HepG2 (cell line): Measurements from ENCODE around the gene DPEP1. TPM values are rescaled to one million over a fixed set of nuclear protein-coding genes. Genes with fewer than 3 reads are reported as not detected.

Experiments
- CREB1 ChIP-seq, 2 experiments: fragments of 450-650 bp in 1 of 2; IDR thresholded peaks; 2 replicates each; pipeline ENCODE4 v1.6.1; 2016 to 2017; ENCODE audit warnings: control low read depth in 1 of 2, mild to moderate bottlenecking in 1 of 2, missing compliant biosample characterization in 1 of 2, missing genetic modification characterization in 1 of 2
- EP300 ChIP-seq, 3 experiments: sonication (generic) in 1 of 3; formaldehyde crosslinking in 1 of 3; IDR thresholded peaks; 2 replicates each; pipeline versions ENCODE4 v1.5.1 to v1.6.1; 2011 to 2020; ENCODE audit warnings: low read depth in 2 of 3, low read length in 2 of 3, borderline replicate concordance in 1 of 3, improper control_type of control experiment in 1 of 3, mild to moderate bottlenecking in 1 of 3, missing genetic modification reagents in 1 of 3, moderate library complexity in 1 of 3
- FOXC1 ChIP-seq: sonication (generic); formaldehyde crosslinking; IDR thresholded peaks from 2 replicates; pipeline ENCODE4 v1.8.0; 2022; ENCODE audit warnings: mild to moderate bottlenecking, missing genetic modification reagents, borderline replicate concordance
- GATAD1 ChIP-seq: IDR thresholded peaks from 2 replicates; pipeline ENCODE4 v1.6.1; 2016; ENCODE audit warnings: missing genetic modification reagents, missing compliant biosample characterization
- GZF1 ChIP-seq: sonication (generic); formaldehyde crosslinking; IDR thresholded peaks from 2 replicates; pipeline ENCODE4 v1.5.1; 2020; ENCODE audit warnings: mild to moderate bottlenecking, missing genetic modification reagents
- MIER2 ChIP-seq: IDR thresholded peaks from 2 replicates; pipeline ENCODE4 v1.6.1; 2016; ENCODE audit warnings: missing biosample characterization, missing genetic modification reagents
- REL ChIP-seq: sonication (generic); formaldehyde crosslinking; conservative IDR thresholded peaks from 2 replicates; pipeline ENCODE4 v1.8.0; 2022; ENCODE audit warnings: mild to moderate bottlenecking, missing genetic modification reagents, moderate library complexity
- REST ChIP-seq, 2 experiments: IDR thresholded peaks; 2 replicates each; pipeline ENCODE4 v1.6.1; 2011 to 2012; ENCODE audit warnings: low read length in 2 of 2, borderline replicate concordance in 1 of 2, low read depth in 1 of 2, mild to moderate bottlenecking in 1 of 2, moderate library complexity in 1 of 2
- RXRA ChIP-seq: sonication (generic); formaldehyde crosslinking; IDR thresholded peaks from 2 replicates; pipeline ENCODE4 v1.5.1; 2020; ENCODE audit warnings: missing genetic modification reagents
- SYNCRIP ChIP-seq: fragments of 200-400 bp; formaldehyde crosslinking; IDR thresholded peaks from 2 replicates; pipeline ENCODE4 v1.6.1; 2018; ENCODE audit warnings: mild to moderate bottlenecking, low read depth, low read length; ENCODE audit not compliant: insufficient read depth
- THAP8 ChIP-seq: sonication (generic); formaldehyde crosslinking; IDR thresholded peaks from 2 replicates; pipeline ENCODE4 v1.5.1; 2020; ENCODE audit warnings: missing genetic modification reagents, mild to moderate bottlenecking, borderline replicate concordance
- YEATS4 ChIP-seq: sonication (generic); formaldehyde crosslinking; IDR thresholded peaks from 2 replicates; pipeline ENCODE4 v1.4.0; 2020; ENCODE audit warnings: missing genetic modification reagents, borderline replicate concordance
- ZBTB7B ChIP-seq: sonication (generic); formaldehyde crosslinking; IDR thresholded peaks from 2 replicates; pipeline ENCODE4 v1.4.0; 2020; ENCODE audit warnings: missing genetic modification reagents
- ZC3H13 ChIP-seq: sonication (generic); formaldehyde crosslinking; IDR thresholded peaks from 2 replicates; pipeline ENCODE4 v1.8.1; 2023; ENCODE audit warnings: mild to moderate bottlenecking, missing genetic modification reagents, moderate library complexity
- ZKSCAN8 ChIP-seq: IDR thresholded peaks from 2 replicates; pipeline ENCODE4 v1.6.1; 2016; ENCODE audit warnings: borderline replicate concordance, missing genetic modification reagents, missing compliant biosample characterization
- ZNF232 ChIP-seq: sonication (generic); formaldehyde crosslinking; IDR thresholded peaks from 2 replicates; pipeline ENCODE4 v1.4.0; 2020; ENCODE audit warnings: missing genetic modification reagents, borderline replicate concordance
- ZNF446 ChIP-seq: sonication (generic); formaldehyde crosslinking; IDR thresholded peaks from 2 replicates; pipeline ENCODE4 v1.5.0; 2020; ENCODE audit warnings: mild to moderate bottlenecking, missing genetic modification reagents
- ZNF607 ChIP-seq: sonication (generic); formaldehyde crosslinking; IDR thresholded peaks from 2 replicates; pipeline ENCODE4 v1.5.1; 2020; ENCODE audit warnings: missing genetic modification reagents, mild to moderate bottlenecking, borderline replicate concordance
- ZNF615 ChIP-seq: sonication (generic); formaldehyde crosslinking; IDR thresholded peaks from 2 replicates; pipeline ENCODE4 v1.5.0; 2020; ENCODE audit warnings: mild to moderate bottlenecking, missing genetic modification reagents, borderline replicate concordance
- ZNF619 ChIP-seq: sonication (generic); formaldehyde crosslinking; IDR thresholded peaks from 2 replicates; pipeline ENCODE4 v1.4.0; 2020; ENCODE audit warnings: mild to moderate bottlenecking, missing genetic modification reagents
- ZSCAN9 ChIP-seq: IDR thresholded peaks from 2 replicates; pipeline ENCODE4 v1.6.1; 2016; ENCODE audit warnings: borderline replicate concordance
- polyA plus RNA-seq, 8 experiments: library from polyadenylated mRNA; depleted of rRNA in 3 of 8; stranded (reverse) in 7 of 8; unstranded in 1 of 8; fragments of >200 nt; fragmentation: Illumina TruSeq in 4 of 8; extraction: Trizol in 4 of 8; gene quantifications; 2 replicates each; pipeline versions ENCODE4 v1.2.1 to v1.2.3, GENCODE V29; 2011 to 2016; ENCODE audit warnings: low read depth in 4 of 8, missing spikeins in 1 of 8, mixed read lengths in 1 of 8; ENCODE audit not compliant: insufficient read depth in 1 of 8
- total RNA-seq, 5 experiments: library from RNA; depleted of rRNA; stranded (reverse); fragments of >200 nt; fragmentation: Illumina TruSeq; extraction: Trizol; gene quantifications; 2 replicates each; pipeline ENCODE4 v1.2.3, GENCODE V29; 2016; ENCODE audit warnings: low read depth in 1 of 5
- TF ChIP-seq, protein P1 (sequence below): sonication (generic); formaldehyde crosslinking; IDR thresholded peaks from 2 replicates; pipeline ENCODE4 v1.4.0; 2020; ENCODE audit warnings: low read depth, missing genetic modification reagents

DPEP1 gene
- total and polyA plus RNA-seq, 2 of the 13 experiments (the other 11 are each of a cell fraction or from before 2014, with no cell fraction given) = 37.6 to 52.2 TPM

DNA sequence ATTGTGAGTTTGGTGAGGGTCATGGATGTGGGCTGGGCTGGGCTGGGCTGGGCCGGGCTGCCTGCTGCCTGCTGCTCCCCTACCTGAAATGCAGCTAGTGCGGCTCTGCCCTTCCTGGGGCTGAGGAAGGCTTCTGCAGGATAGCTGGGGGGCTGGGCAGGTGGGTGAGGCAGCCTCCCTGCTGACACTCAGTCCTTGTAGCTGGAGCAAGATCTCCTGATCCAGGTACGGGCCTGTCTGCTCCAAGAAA lies 48.3 kb upstream of the DPEP1 start (continued):
- no peak for TF ChIP-seq THAP8 (CRISPR knock-in tag)
- no peak for TF ChIP-seq GATAD1 (CRISPR knock-in tag)
- no peak for TF ChIP-seq ZNF619
- TF ChIP-seq RXRA = no peak
- TF ChIP-seq ZBTB7B (CRISPR knock-in tag) = no peak; the same call in 1 of the 2 replicates
- no peak for TF ChIP-seq ZNF232 (CRISPR knock-in tag)
- TF ChIP-seq MIER2 (CRISPR knock-in tag) = no peak
- TF ChIP-seq ZNF615 = no peak
- TF ChIP-seq REST (IDR thresholded peaks at IDR 0.05; ENCODE audit: borderline replicate concordance in 1 of 2, low read depth in 1 of 2, low read length in 2 of 2) = no peak
- no peak for TF ChIP-seq EP300 (IDR thresholded peaks at IDR 0.05; ENCODE audit: low read depth in 2 of 2, low read length in 2 of 2)
- no peak for TF ChIP-seq EP300 (CRISPR knock-in tag; IDR thresholded peaks at IDR 0.05; ENCODE audit: borderline replicate concordance)
- no peak for TF ChIP-seq SYNCRIP
- no peak for TF ChIP-seq ZSCAN9 (CRISPR knock-in tag)
- TF ChIP-seq ZNF607 = 0 out of 2 replicates have a peak, but pooled peaks have one; percentile 82
- TF ChIP-seq, protein P1, sequence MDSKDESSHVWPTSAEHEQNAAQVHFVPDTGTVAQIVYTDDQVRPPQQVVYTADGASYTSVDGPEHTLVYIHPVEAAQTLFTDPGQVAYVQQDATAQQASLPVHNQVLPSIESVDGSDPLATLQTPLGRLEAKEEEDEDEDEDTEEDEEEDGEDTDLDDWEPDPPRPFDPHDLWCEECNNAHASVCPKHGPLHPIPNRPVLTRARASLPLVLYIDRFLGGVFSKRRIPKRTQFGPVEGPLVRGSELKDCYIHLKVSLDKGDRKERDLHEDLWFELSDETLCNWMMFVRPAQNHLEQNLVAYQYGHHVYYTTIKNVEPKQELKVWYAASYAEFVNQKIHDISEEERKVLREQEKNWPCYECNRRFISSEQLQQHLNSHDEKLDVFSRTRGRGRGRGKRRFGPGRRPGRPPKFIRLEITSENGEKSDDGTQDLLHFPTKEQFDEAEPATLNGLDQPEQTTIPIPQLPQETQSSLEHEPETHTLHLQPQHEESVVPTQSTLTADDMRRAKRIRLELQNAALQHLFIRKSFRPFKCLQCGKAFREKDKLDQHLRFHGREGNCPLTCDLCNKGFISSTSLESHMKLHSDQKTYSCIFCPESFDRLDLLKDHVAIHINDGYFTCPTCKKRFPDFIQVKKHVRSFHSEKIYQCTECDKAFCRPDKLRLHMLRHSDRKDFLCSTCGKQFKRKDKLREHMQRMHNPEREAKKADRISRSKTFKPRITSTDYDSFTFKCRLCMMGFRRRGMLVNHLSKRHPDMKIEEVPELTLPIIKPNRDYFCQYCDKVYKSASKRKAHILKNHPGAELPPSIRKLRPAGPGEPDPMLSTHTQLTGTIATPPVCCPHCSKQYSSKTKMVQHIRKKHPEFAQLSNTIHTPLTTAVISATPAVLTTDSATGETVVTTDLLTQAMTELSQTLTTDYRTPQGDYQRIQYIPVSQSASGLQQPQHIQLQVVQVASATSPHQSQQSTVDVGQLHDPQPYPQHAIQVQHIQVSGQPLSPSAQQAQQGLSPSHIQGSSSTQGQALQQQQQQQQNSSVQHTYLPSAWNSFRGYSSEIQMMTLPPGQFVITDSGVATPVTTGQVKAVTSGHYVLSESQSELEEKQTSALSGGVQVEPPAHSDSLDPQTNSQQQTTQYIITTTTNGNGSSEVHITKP (CRISPR knock-in tag) = 0 out of 2 replicates have a peak, but pooled peaks have one; percentile 7
- no peak for TF ChIP-seq GZF1
- TF ChIP-seq REL = 0 out of 2 replicates have a peak, but pooled peaks have one; percentile 2
- no peak for TF ChIP-seq CREB1 (IDR thresholded peaks at IDR 0.05)
- TF ChIP-seq CREB1 (CRISPR knock-in tag; IDR thresholded peaks at IDR 0.05) = no peak
- peak; percentile 70; the same call in 1 of the 2 replicates for TF ChIP-seq YEATS4 (CRISPR knock-in tag)
- peak; percentile 80; the same call in 1 of the 2 replicates for TF ChIP-seq FOXC1 (CRISPR knock-in tag)
- 0 out of 2 replicates have a peak, but pooled peaks have one; percentile 3 for TF ChIP-seq ZKSCAN8 (CRISPR knock-in tag)
- TF ChIP-seq ZC3H13 (CRISPR knock-in tag) = no peak
- peak; percentile 16; the same call in 1 of the 2 replicates for TF ChIP-seq ZNF446 (CRISPR knock-in tag)
